Endothelial cell of umbilical vein (primary cell): ENCODE results near the gene CXCL6. TPM values are rescaled to one million over a fixed set of nuclear protein-coding genes. Genes with fewer than 3 reads are reported as not detected.
A peak's percentile ranks its signal among the peaks of the same experiment; 100 is the strongest.

Experiments used
- BruUV-seq: library from RNA; stranded (reverse); fragments of 400-500 nt; replicated peaks from 2 replicates; lab custom pipeline; 2021; lab: Mats Ljungman, UMichigan
- CTCF ChIA-PET: fragments of 300-600, 350-600 bp; sonication (Branson Sonifier 250); formaldehyde crosslinking; loops from one replicate; lab custom pipeline; 2021; ENCODE audit warnings: antibody characterized with exemption, inconsistent platforms; lab: Charles Lee
- POLR2A ChIA-PET: fragments of 300-600, 350-600 bp; sonication (Branson Sonifier 250); formaldehyde crosslinking; loops from one replicate; lab custom pipeline; 2021; ENCODE audit warnings: antibody characterized with exemption, inconsistent platforms; lab: Charles Lee
- DNase-seq: peaks from one replicate; pipeline ENCODE4 v3.0.0-alpha.2; 2011; ENCODE audit warnings: low read depth, low spot score
- FAIRE-seq: peaks from 2 replicates; lab custom pipeline; 2011; peaks lifted over from hg19 to GRCh38; lab: Jason Lieb, UNC
- H2AFZ ChIP-seq: 2 replicates; pipeline ENCODE4 v1.6.0; 2012; ENCODE audit warnings: low read depth, low read length, control low read depth, inconsistent platforms
- H3K27ac ChIP-seq: 2 replicates; pipeline ENCODE4 v1.5.1; 2011; ENCODE audit warnings: low read depth, mild to moderate bottlenecking, control low read depth, low read length, moderate library complexity; ENCODE audit not compliant: insufficient read depth
- H3K27me3 ChIP-seq, 2 experiments: 2 replicates each; pipeline versions ENCODE4 v1.6.0 to v1.6.1; 2011; ENCODE audit warnings: low read length in 2 of 2, mixed read lengths in 1 of 2; ENCODE audit not compliant: control insufficient read depth in 2 of 2, insufficient read depth in 2 of 2
- H3K36me3 ChIP-seq, 2 experiments: 2 replicates in 1 of 2; 3 replicates in 1 of 2; pipeline ENCODE4 v1.5.1; 2011; ENCODE audit warnings: low read length in 2 of 2, mild to moderate bottlenecking in 1 of 2, moderate library complexity in 1 of 2; ENCODE audit not compliant: control insufficient read depth in 2 of 2, insufficient read depth in 2 of 2; ENCODE audit errors: extremely low read depth in 1 of 2
- H3K4me1 ChIP-seq: 3 replicates; pipeline ENCODE4 v1.5.1; 2011; ENCODE audit warnings: mild to moderate bottlenecking, low read length; ENCODE audit not compliant: control insufficient read depth, insufficient read depth; ENCODE audit errors: extremely low read depth
- H3K4me2 ChIP-seq: 2 replicates; pipeline ENCODE4 v1.6.1; 2011; ENCODE audit warnings: low read length, control low read depth, mixed read lengths; ENCODE audit not compliant: insufficient read depth
- H3K4me3 ChIP-seq, 3 experiments: fragments of 200-600 bp in 1 of 3; sonication (generic), shearing (Covaris generic) in 1 of 3; replicated peaks in 1 of 3; 2 replicates each; pipeline ENCODE4 v1.5.1; 2011 to 2016; ENCODE audit warnings: control low read depth in 3 of 3, low read length in 3 of 3, mild to moderate bottlenecking in 2 of 3, inconsistent platforms in 1 of 3, low read depth in 1 of 3, moderate library complexity in 1 of 3; ENCODE audit not compliant: insufficient read depth in 1 of 3
- H3K79me2 ChIP-seq: 2 replicates; pipeline ENCODE4 v1.6.0; 2012; ENCODE audit warnings: low read length, inconsistent platforms; ENCODE audit not compliant: control insufficient read depth, insufficient read depth
- H3K9ac ChIP-seq: replicated peaks from 2 replicates; pipeline ENCODE3; 2011; ENCODE audit warnings: low read length, control low read depth; ENCODE audit not compliant: insufficient read depth; ENCODE audit errors: extremely low read depth
- H3K9me1 ChIP-seq: replicated peaks from 3 replicates; pipeline ENCODE4 v1.6.0; 2011; ENCODE audit warnings: mild to moderate bottlenecking, low read length; ENCODE audit not compliant: control insufficient read depth, insufficient read depth; ENCODE audit errors: extremely low read depth
- H3K9me3 ChIP-seq: replicated peaks from 2 replicates; pipeline ENCODE4 v1.5.1; 2012; ENCODE audit warnings: low read length, inconsistent platforms; ENCODE audit not compliant: control insufficient read depth, insufficient read depth
- H4K20me1 ChIP-seq: replicated peaks from 2 replicates; pipeline ENCODE3; 2011; ENCODE audit warnings: mild to moderate bottlenecking, low read length; ENCODE audit not compliant: control insufficient read depth, insufficient read depth; ENCODE audit errors: extremely low read depth
- EZH2 ChIP-seq: IDR thresholded peaks from 2 replicates; pipeline ENCODE4 v1.6.1; 2012; ENCODE audit warnings: borderline replicate concordance, low read depth, mild to moderate bottlenecking, moderate library complexity, low read length, inconsistent platforms; ENCODE audit not compliant: severe bottlenecking
- GATA2 ChIP-seq: IDR thresholded peaks from 2 replicates; pipeline ENCODE4 v1.7.0; 2011; ENCODE audit warnings: low read depth, mild to moderate bottlenecking, moderate library complexity, mixed read lengths, low read length; ENCODE audit not compliant: insufficient read length, insufficient read depth
- MAX ChIP-seq: IDR thresholded peaks from 2 replicates; pipeline ENCODE4 v1.6.1; 2011; ENCODE audit not compliant: insufficient read depth, insufficient read length
- MYC ChIP-seq: IDR thresholded peaks from one replicate; pipeline ENCODE4 v1.6.1; 2011; ENCODE audit warnings: mild to moderate bottlenecking, low read depth, low read length
- POLR2A ChIP-seq: IDR thresholded peaks from 2 replicates; pipeline ENCODE4 v1.6.1; 2012; ENCODE audit warnings: low read depth, mild to moderate bottlenecking, control low read depth, low read length
- dilution Hi-C: fragments of 300-500 bp; cut with MboI; formaldehyde crosslinking; loops from one replicate; pipeline ENCODE4 v1.15.0; 2019; ENCODE audit warnings: low sequenced_read_pairs; ENCODE audit not compliant: extremely low pct_ligation_motif_present
- intact Hi-C: fragments of 100-400 bp; cut with micrococcal nuclease; formaldehyde crosslinking; loops from one replicate; pipeline ENCODE4 v1.10.0; 2022
- polyA plus RNA-seq, 4 experiments: library from polyadenylated mRNA; depleted of rRNA in 3 of 4; stranded (reverse) in 3 of 4; unstranded in 1 of 4; fragments of >200 nt; gene quantifications; 2 replicates each; pipeline versions ENCODE4 v1.2.1 to v1.2.3, GENCODE V29; 2011 to 2012; ENCODE audit warnings: missing spikeins in 1 of 4
- total RNA-seq: library from RNA; stranded (reverse); gene quantifications from 2 replicates; pipeline ENCODE4 v1.2.3, GENCODE V29; 2021
- TF ChIP-seq, protein P1 (sequence below), 2 donors: IDR thresholded peaks; 1 replicate in 1 of 2; 2 replicates in 1 of 2; pipeline ENCODE4 v1.5.1; 2011; ENCODE audit warnings: low read length in 2 of 2, mild to moderate bottlenecking in 2 of 2, moderate library complexity in 2 of 2, control low read depth in 1 of 2, inconsistent platforms in 1 of 2, low read depth in 1 of 2; ENCODE audit not compliant: insufficient read depth in 1 of 2; ENCODE audit errors: extremely low read depth in 1 of 2

CXCL6 gene
- total and polyA plus RNA-seq, 2 donors (not counting 3 experiments of a cell fraction or from before 2014, with no cell fraction given), result 0.81 to 1.2 TPM

GRCh38 chr4:73852771-73853170 lies 16.3 kb downstream of the CXCL6 start:
- DNase-seq (no peak), FAIRE-seq (no peak)
- BruUV-seq, result no TSS peak
- H4K20me1 ChIP-seq, result no peaks in the 10 kb centered on the region
- H2AFZ ChIP-seq, result peak overlapping the region; percentile 58
- ChIA-PET CTCF (interaction anchor here (0.7 to 1.5 kb wide), 4 partner anchors 9 to 282 kb away, joined by 4 to 11 read pairs (median 4); no protein-coding TSS in a partner anchor), POLR2A (no interaction called here)
- H3K9ac ChIP-seq, result no peak overlapping the region
- TF ChIP-seq EZH2 (no peak), MYC (no peak), GATA2 (no peak), MAX (no peak), POLR2A (no peak)
- TF ChIP-seq, protein P1, sequence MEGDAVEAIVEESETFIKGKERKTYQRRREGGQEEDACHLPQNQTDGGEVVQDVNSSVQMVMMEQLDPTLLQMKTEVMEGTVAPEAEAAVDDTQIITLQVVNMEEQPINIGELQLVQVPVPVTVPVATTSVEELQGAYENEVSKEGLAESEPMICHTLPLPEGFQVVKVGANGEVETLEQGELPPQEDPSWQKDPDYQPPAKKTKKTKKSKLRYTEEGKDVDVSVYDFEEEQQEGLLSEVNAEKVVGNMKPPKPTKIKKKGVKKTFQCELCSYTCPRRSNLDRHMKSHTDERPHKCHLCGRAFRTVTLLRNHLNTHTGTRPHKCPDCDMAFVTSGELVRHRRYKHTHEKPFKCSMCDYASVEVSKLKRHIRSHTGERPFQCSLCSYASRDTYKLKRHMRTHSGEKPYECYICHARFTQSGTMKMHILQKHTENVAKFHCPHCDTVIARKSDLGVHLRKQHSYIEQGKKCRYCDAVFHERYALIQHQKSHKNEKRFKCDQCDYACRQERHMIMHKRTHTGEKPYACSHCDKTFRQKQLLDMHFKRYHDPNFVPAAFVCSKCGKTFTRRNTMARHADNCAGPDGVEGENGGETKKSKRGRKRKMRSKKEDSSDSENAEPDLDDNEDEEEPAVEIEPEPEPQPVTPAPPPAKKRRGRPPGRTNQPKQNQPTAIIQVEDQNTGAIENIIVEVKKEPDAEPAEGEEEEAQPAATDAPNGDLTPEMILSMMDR (IDR thresholded peaks at IDR 0.05; ENCODE audit: extremely low read depth in 1 of 2, insufficient read depth in 1 of 2, low read depth in 1 of 2, low read length in 2 of 2), result no peak
- dilution Hi-C loops (no loop called here), intact Hi-C loops (no loop called here)
- no peaks in the 10 kb centered on the region for H3K79me2 ChIP-seq
- no peak overlapping the region for H3K27ac ChIP-seq
- no peaks in the 10 kb centered on the region for H3K36me3 ChIP-seq
- no peaks in the 10 kb centered on the region for H3K9me1 ChIP-seq
- peaks cover 11% of the 10 kb centered on the region for H3K4me1 ChIP-seq
- no peaks in the 10 kb centered on the region for H3K27me3 ChIP-seq
- no peak overlapping the region for H3K4me3 ChIP-seq
- H3K4me2 ChIP-seq, result no peak overlapping the region
- H3K9me3 ChIP-seq, result no peaks in the 10 kb centered on the region
